GM23338 (cell line): ENCODE results near the gene OR2B6. TPM values are rescaled to one million over a fixed set of nuclear protein-coding genes. Genes with fewer than 3 reads are reported as not detected.

Experiments used
- ATAC-seq: fragments of 200-7000 bp; cut with Tn5 transposase; 3 replicates; pipeline ENCODE4 v1.9.1; 2020
- DNase-seq: peaks from one replicate; pipeline ENCODE4 v3.0.0-alpha.2; 2015; ENCODE audit warnings: low spot score
- H2AFZ ChIP-seq: fragments of 200-600 bp; sonication (generic); 2 replicates; pipeline ENCODE4 v1.8.0; 2016; ENCODE audit warnings: antibody characterized with exemption, mild to moderate bottlenecking, moderate library complexity
- H3F3A ChIP-seq: fragments of 200-600 bp; sonication (generic); replicated peaks from 2 replicates; pipeline ENCODE4 v1.8.0; 2017; ENCODE audit warnings: antibody characterized with exemption, mixed run types, low read depth
- H3K27ac ChIP-seq: fragments of 200-600 bp; sonication (generic); 2 replicates; pipeline ENCODE4 v1.6.1; 2016; ENCODE audit warnings: low read depth
- H3K27me3 ChIP-seq: fragments of 200-600 bp; sonication (generic); 2 replicates; pipeline ENCODE4 v1.8.0; 2016; ENCODE audit warnings: mild to moderate bottlenecking, mixed run types, moderate library complexity; ENCODE audit not compliant: insufficient read depth
- H3K36me3 ChIP-seq: fragments of 200-600 bp; sonication (generic); 2 replicates; pipeline ENCODE4 v1.8.0; 2016; ENCODE audit warnings: mild to moderate bottlenecking; ENCODE audit not compliant: insufficient read depth
- H3K4me1 ChIP-seq: fragments of 200-600 bp; sonication (generic); 2 replicates; pipeline ENCODE4 v1.8.0; 2016; ENCODE audit warnings: mild to moderate bottlenecking, moderate library complexity; ENCODE audit not compliant: insufficient read depth
- H3K4me2 ChIP-seq: fragments of 200-600 bp; sonication (generic); 2 replicates; pipeline ENCODE4 v1.7.1; 2017; ENCODE audit warnings: mixed run types
- H3K4me3 ChIP-seq: fragments of 200-600 bp; sonication (generic); 2 replicates; pipeline ENCODE4 v1.6.1; 2016; ENCODE audit warnings: mixed run types
- H3K79me2 ChIP-seq: fragments of 200-600 bp; sonication (generic); replicated peaks from 2 replicates; pipeline ENCODE4 v1.8.0; 2017; ENCODE audit warnings: mild to moderate bottlenecking; ENCODE audit not compliant: insufficient read depth
- H3K9me2 ChIP-seq: fragments of 200-600 bp; sonication (generic); 2 replicates; pipeline ENCODE4 v1.8.0; 2017; ENCODE audit not compliant: insufficient read depth
- H4K20me1 ChIP-seq: fragments of 200-600 bp; sonication (generic); replicated peaks from 2 replicates; pipeline ENCODE4 v1.8.0; 2017; ENCODE audit warnings: mild to moderate bottlenecking; ENCODE audit not compliant: insufficient read depth
- H3K27ac Mint-ChIP-seq: 2 replicates; pipeline ENCODE4 v1.8.0; 2020; ENCODE audit warnings: inconsistent platforms, mild to moderate bottlenecking, moderate library complexity, mixed read lengths
- H3K27me3 Mint-ChIP-seq: 3 replicates; pipeline ENCODE4 v1.8.0; 2022; ENCODE audit warnings: low read depth, mild to moderate bottlenecking, moderate library complexity, mixed read lengths, inconsistent platforms; ENCODE audit not compliant: insufficient read depth, poor library complexity
- H3K36me3 Mint-ChIP-seq: 3 replicates; pipeline ENCODE4 v1.8.0; 2021; ENCODE audit warnings: low read depth, mild to moderate bottlenecking, inconsistent platforms, moderate library complexity, mixed read lengths
- H3K4me1 Mint-ChIP-seq: 3 replicates; pipeline ENCODE4 v1.8.0; 2020; ENCODE audit warnings: mild to moderate bottlenecking, inconsistent platforms, mixed read lengths
- H3K4me3 Mint-ChIP-seq: 3 replicates; pipeline ENCODE4 v1.8.0; 2021; ENCODE audit warnings: moderate library complexity, mild to moderate bottlenecking, inconsistent platforms, mixed read lengths
- H3K9me3 Mint-ChIP-seq: 3 replicates; pipeline ENCODE4 v1.8.0; 2020; ENCODE audit warnings: moderate library complexity, mild to moderate bottlenecking, inconsistent platforms, mixed read lengths
- CREB1 ChIP-seq: fragments of 250-450 bp; sonication (Bioruptor Pico); IDR thresholded peaks from 2 replicates; pipeline ENCODE4 v1.5.0; 2020; ENCODE audit warnings: low read depth, mild to moderate bottlenecking, moderate library complexity
- EZH2 ChIP-seq: fragments of 200-600 bp; sonication (generic); IDR thresholded peaks from one replicate; pipeline ENCODE4 v1.8.0; 2017; ENCODE audit warnings: antibody characterized with exemption, mild to moderate bottlenecking, low read depth; ENCODE audit not compliant: unreplicated experiment
- EZH2phosphoT487 ChIP-seq: fragments of 200-600 bp; sonication (generic); IDR thresholded peaks from one replicate; pipeline ENCODE4 v1.8.1; 2018; ENCODE audit warnings: antibody characterized with exemption; ENCODE audit not compliant: unreplicated experiment
- JUNB ChIP-seq: IDR thresholded peaks from one replicate; pipeline ENCODE4 v1.6.1; 2016; ENCODE audit warnings: antibody characterized with exemption; ENCODE audit not compliant: unreplicated experiment
- POLR2AphosphoS5 ChIP-seq: IDR thresholded peaks from 2 replicates; pipeline ENCODE4 v1.6.1; 2016; ENCODE audit warnings: antibody characterized with exemption, low read depth
- STAT1 ChIP-seq: IDR thresholded peaks from one replicate; pipeline ENCODE4 v1.6.1; 2016; ENCODE audit warnings: antibody characterized with exemption; ENCODE audit not compliant: unreplicated experiment
- ZNF114 ChIP-seq: fragments of 250-450 bp; sonication (Bioruptor Pico); IDR thresholded peaks from 2 replicates; pipeline ENCODE4 v1.5.0; 2020; ENCODE audit warnings: mild to moderate bottlenecking, moderate library complexity
- ZNF331 ChIP-seq: fragments of 250-450 bp; sonication (Bioruptor Pico); IDR thresholded peaks from 2 replicates; pipeline ENCODE4 v1.5.0; 2020; ENCODE audit warnings: low read depth, mild to moderate bottlenecking, moderate library complexity
- ZNF462 ChIP-seq: fragments of 250-450 bp; sonication (Bioruptor Pico); IDR thresholded peaks from 2 replicates; pipeline ENCODE4 v1.5.0; 2020; ENCODE audit warnings: mild to moderate bottlenecking, moderate library complexity
- polyA plus RNA-seq: library from polyadenylated mRNA; unstranded; fragments of >200 nt; fragmentation: Nextera tagmentation; extraction: Ambion mirVana; gene quantifications from 2 replicates; pipeline ENCODE4 v1.2.1, GENCODE V29; 2016
- total RNA-seq: library from RNA; depleted of rRNA; stranded (reverse); fragments of >200 nt; shearing (Covaris generic); gene quantifications from 2 replicates; pipeline ENCODE4 v1.2.3, GENCODE V29; 2014
- TF ChIP-seq, protein P1 (sequence below): IDR thresholded peaks from one replicate; pipeline ENCODE4 v1.6.1; 2018; ENCODE audit warnings: antibody characterized with exemption; ENCODE audit not compliant: unreplicated experiment
- TF ChIP-seq, protein P2 (sequence below): IDR thresholded peaks from 2 replicates; pipeline ENCODE4 v1.6.1; 2016; ENCODE audit warnings: antibody characterized with exemption
- TF ChIP-seq, protein P3 (sequence below), 2 experiments: fragments of 200-600 bp in 1 of 2; sonication (generic) in 1 of 2; conservative IDR thresholded peaks; 2 replicates each; pipeline versions ENCODE4 v1.5.1 to v1.6.1; 2016 to 2017; ENCODE audit warnings: antibody characterized with exemption in 2 of 2, low read depth in 2 of 2, mild to moderate bottlenecking in 2 of 2, moderate library complexity in 1 of 2

OR2B6 gene
- total and polyA plus RNA-seq, 2 experiments from 2014 or later, result 0.45 TPM; not detected in 1

GRCh38 chr6:27931209-27931608, 25.8 kb upstream of the OR2B6 start:
- no peak for ATAC-seq
- H4K20me1 ChIP-seq, result no peaks in the 10 kb centered on the region
- H3K36me3 Mint-ChIP-seq, result peaks cover 19% of the 10 kb centered on the region
- no peaks in the 10 kb centered on the region for H3K79me2 ChIP-seq
- H3K27ac Mint-ChIP-seq, result no peak overlapping the region
- H3K27ac ChIP-seq, result no peak overlapping the region
- H2AFZ ChIP-seq, result no peak overlapping the region
- H3K4me1 ChIP-seq, result no peaks in the 10 kb centered on the region
- no peaks in the 10 kb centered on the region for H3K9me2 ChIP-seq
- H3K27me3 Mint-ChIP-seq, result no peaks in the 10 kb centered on the region
- no peaks in the 10 kb centered on the region for H3K36me3 ChIP-seq
- no peak overlapping the region for H3K4me3 ChIP-seq
- H3K9me3 Mint-ChIP-seq, result peaks cover 27% of the 10 kb centered on the region
- H3K27me3 ChIP-seq, result no peaks in the 10 kb centered on the region
- H3K4me3 Mint-ChIP-seq, result no peak overlapping the region
- no peaks in the 10 kb centered on the region for H3K4me1 Mint-ChIP-seq
- no peak for DNase-seq
- H3F3A ChIP-seq, result no peaks in the 10 kb centered on the region
- no peak overlapping the region for H3K4me2 ChIP-seq
- no peak for TF ChIP-seq ZNF331 (CRISPR knock-in tag)
- no peak for TF ChIP-seq STAT1
- TF ChIP-seq, protein P1, sequence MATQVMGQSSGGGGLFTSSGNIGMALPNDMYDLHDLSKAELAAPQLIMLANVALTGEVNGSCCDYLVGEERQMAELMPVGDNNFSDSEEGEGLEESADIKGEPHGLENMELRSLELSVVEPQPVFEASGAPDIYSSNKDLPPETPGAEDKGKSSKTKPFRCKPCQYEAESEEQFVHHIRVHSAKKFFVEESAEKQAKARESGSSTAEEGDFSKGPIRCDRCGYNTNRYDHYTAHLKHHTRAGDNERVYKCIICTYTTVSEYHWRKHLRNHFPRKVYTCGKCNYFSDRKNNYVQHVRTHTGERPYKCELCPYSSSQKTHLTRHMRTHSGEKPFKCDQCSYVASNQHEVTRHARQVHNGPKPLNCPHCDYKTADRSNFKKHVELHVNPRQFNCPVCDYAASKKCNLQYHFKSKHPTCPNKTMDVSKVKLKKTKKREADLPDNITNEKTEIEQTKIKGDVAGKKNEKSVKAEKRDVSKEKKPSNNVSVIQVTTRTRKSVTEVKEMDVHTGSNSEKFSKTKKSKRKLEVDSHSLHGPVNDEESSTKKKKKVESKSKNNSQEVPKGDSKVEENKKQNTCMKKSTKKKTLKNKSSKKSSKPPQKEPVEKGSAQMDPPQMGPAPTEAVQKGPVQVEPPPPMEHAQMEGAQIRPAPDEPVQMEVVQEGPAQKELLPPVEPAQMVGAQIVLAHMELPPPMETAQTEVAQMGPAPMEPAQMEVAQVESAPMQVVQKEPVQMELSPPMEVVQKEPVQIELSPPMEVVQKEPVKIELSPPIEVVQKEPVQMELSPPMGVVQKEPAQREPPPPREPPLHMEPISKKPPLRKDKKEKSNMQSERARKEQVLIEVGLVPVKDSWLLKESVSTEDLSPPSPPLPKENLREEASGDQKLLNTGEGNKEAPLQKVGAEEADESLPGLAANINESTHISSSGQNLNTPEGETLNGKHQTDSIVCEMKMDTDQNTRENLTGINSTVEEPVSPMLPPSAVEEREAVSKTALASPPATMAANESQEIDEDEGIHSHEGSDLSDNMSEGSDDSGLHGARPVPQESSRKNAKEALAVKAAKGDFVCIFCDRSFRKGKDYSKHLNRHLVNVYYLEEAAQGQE, result no peak
- no peak for TF ChIP-seq JUNB
- TF ChIP-seq ZNF462, result no peak
- TF ChIP-seq EZH2phosphoT487, result no peak
- TF ChIP-seq CREB1 (CRISPR knock-in tag), result no peak
- no peak for TF ChIP-seq ZNF114
- no peak for TF ChIP-seq POLR2AphosphoS5
- no peak for TF ChIP-seq EZH2
- TF ChIP-seq, protein P2, sequence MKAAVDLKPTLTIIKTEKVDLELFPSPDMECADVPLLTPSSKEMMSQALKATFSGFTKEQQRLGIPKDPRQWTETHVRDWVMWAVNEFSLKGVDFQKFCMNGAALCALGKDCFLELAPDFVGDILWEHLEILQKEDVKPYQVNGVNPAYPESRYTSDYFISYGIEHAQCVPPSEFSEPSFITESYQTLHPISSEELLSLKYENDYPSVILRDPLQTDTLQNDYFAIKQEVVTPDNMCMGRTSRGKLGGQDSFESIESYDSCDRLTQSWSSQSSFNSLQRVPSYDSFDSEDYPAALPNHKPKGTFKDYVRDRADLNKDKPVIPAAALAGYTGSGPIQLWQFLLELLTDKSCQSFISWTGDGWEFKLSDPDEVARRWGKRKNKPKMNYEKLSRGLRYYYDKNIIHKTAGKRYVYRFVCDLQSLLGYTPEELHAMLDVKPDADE, result no peak
- TF ChIP-seq, protein P3, sequence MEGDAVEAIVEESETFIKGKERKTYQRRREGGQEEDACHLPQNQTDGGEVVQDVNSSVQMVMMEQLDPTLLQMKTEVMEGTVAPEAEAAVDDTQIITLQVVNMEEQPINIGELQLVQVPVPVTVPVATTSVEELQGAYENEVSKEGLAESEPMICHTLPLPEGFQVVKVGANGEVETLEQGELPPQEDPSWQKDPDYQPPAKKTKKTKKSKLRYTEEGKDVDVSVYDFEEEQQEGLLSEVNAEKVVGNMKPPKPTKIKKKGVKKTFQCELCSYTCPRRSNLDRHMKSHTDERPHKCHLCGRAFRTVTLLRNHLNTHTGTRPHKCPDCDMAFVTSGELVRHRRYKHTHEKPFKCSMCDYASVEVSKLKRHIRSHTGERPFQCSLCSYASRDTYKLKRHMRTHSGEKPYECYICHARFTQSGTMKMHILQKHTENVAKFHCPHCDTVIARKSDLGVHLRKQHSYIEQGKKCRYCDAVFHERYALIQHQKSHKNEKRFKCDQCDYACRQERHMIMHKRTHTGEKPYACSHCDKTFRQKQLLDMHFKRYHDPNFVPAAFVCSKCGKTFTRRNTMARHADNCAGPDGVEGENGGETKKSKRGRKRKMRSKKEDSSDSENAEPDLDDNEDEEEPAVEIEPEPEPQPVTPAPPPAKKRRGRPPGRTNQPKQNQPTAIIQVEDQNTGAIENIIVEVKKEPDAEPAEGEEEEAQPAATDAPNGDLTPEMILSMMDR (conservative IDR thresholded peaks at IDR 0.05; ENCODE audit: low read depth in 2 of 2), result no peak
